CD4-positive, alpha-beta T cell treated with Interleukin-12 subunit alpha and Interleukin-12 subunit beta, for 1 hour (primary cell): Measurements from ENCODE around the gene SLC9A7.

ENCODE experiments used
- DNase-seq: peaks from one replicate; pipeline ENCODE4 v3.0.0-alpha.2; 2020

SLC9A7 gene

GRCh38 chrX:46695491-46695890 lies 63.4 kb downstream of the SLC9A7 start:
- no peak for DNase-seq

- DNase-seq, result no peak
Observed at GRCh38 chrX:46694549-46694948, 64.4 kb downstream of the SLC9A7 start.

- no peak for DNase-seq
Observed at GRCh38 chrX:46693149-46693548, 65.8 kb downstream of the SLC9A7 start.

GRCh38 chrX:46690818-46691217 lies 68.1 kb downstream of the SLC9A7 start:
- no peak for DNase-seq

- DNase-seq, result no peak
Observed at GRCh38 chrX:46687619-46688018, 71.3 kb downstream of the SLC9A7 start.

GRCh38 chrX:46686003-46686645 lies 72.8 kb downstream of the SLC9A7 start:
- DNase-seq, result peak; percentile 56

- no peak for DNase-seq
Observed at GRCh38 chrX:46683048-46683447, 75.9 kb downstream of the SLC9A7 start.

GRCh38 chrX:46681849-46682248 lies 77.1 kb downstream of the SLC9A7 start:
- DNase-seq, result no peak

- no peak for DNase-seq
Observed at GRCh38 chrX:46678232-46678631, 80.7 kb downstream of the SLC9A7 start.

- DNase-seq, result no peak
Observed at GRCh38 chrX:46676399-46677356, 82.2 kb downstream of the SLC9A7 start.

GRCh38 chrX:46673620-46674359 lies 85.1 kb downstream of the SLC9A7 start:
- DNase-seq, result no peak

GRCh38 chrX:46670316-46670715 lies 88.6 kb downstream of the SLC9A7 start:
- no peak for DNase-seq

- no peak for DNase-seq
Observed at GRCh38 chrX:46666831-46667230, 92.1 kb downstream of the SLC9A7 start.

- DNase-seq, result no peak
Observed at GRCh38 chrX:46665232-46666152, 93.4 kb downstream of the SLC9A7 start.

GRCh38 chrX:46662188-46662958 lies 96.5 kb downstream of the SLC9A7 start:
- DNase-seq, result no peak

GRCh38 chrX:46653482-46653881 lies 105.4 kb downstream of the SLC9A7 start:
- no peak for DNase-seq

- no peak for DNase-seq
Observed at GRCh38 chrX:46649421-46650260, 109.3 kb downstream of the SLC9A7 start.

- DNase-seq, result no peak
Observed at GRCh38 chrX:46648660-46649059, 110.3 kb downstream of the SLC9A7 start.

- no peak for DNase-seq
Observed at GRCh38 chrX:46647251-46647650, 111.7 kb downstream of the SLC9A7 start.

- DNase-seq, result no peak
Observed at GRCh38 chrX:46645614-46646013, 113.3 kb downstream of the SLC9A7 start.

- no peak for DNase-seq
Observed at GRCh38 chrX:46643636-46644035, 115.3 kb downstream of the SLC9A7 start.
